NCI-H146 (cell line): ENCODE data around the gene ARAP1.

Experiments
- DNase-seq: peaks from one replicate; lab custom pipeline; 2025; lab: John Stamatoyannopoulos, UW

The ARAP1 gene

DNA sequence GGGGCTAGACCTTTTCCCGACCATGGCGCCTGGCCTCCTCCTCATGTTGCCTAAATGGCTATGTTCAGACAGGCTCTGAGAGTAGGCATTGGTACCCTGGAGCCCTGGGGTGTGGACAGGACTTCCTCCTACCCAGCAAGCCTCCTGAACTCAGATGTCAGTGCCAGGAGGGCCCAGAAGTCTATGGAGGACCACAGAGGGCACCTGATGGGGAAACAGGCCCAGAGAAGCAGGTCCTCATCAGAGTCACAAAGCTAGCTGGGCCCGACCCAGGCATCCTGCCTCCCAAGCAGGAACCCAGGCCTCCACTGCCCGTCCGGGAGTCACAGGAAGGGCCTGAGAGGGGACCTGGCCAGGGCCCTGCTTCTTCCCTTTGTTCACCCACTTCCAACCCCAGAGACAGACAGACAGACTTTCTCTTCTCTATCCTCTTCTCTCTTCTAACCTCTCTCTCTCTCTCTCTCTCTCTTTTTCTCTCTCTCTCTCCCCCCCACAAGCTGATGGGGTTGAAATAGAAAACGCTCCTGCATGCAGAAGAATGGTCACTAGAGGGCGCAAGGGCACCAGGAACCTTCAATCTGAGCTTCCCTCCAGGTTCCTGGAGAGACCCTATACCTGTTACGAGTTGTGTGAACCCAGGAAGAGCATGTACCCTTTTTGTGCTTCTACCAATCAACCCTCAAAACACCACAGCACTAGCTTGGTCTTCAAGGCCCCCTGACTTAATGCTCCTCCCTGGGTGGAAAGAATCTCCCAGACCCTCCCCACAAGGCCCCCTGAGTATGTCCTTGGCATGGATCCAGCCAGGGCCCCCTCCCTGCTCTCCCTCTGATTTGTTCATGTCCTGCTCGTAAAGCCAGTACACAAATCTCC, 27.1 kb downstream of the ARAP1 start:
- peak; percentile 71 for DNase-seq

GRCh38 chr11:72724021-72724551, 28.1 kb downstream of the ARAP1 start:
- DNase-seq = no peak

GRCh38 chr11:72723508-72723907, 28.7 kb downstream of the ARAP1 start:
- DNase-seq = no peak

- peak; percentile 22 for DNase-seq
Observed at GRCh38 chr11:72722050-72722748, 30.0 kb downstream of the ARAP1 start.

DNA sequence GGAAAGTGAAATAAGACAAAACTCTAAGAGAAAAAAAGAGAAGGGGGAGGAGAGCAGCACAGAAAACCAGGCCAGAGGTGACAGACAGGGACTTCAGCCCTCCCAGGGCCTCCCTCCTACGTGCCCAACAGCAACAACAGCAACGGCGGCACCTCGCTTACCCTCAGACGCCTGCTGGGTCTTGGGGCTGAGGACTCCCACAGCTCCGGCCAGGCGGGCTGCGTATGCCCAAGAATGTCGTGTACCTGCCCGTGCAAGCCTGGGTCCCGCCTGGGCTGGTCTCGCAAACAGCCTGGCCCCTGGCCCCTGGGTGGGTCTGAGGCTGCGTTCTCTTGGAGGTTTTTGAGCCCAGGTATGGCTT, 30.5 kb downstream of the ARAP1 start:
- DNase-seq = no peak

- DNase-seq = no peak
Observed at GRCh38 chr11:72721276-72721675, 30.9 kb downstream of the ARAP1 start.

DNA sequence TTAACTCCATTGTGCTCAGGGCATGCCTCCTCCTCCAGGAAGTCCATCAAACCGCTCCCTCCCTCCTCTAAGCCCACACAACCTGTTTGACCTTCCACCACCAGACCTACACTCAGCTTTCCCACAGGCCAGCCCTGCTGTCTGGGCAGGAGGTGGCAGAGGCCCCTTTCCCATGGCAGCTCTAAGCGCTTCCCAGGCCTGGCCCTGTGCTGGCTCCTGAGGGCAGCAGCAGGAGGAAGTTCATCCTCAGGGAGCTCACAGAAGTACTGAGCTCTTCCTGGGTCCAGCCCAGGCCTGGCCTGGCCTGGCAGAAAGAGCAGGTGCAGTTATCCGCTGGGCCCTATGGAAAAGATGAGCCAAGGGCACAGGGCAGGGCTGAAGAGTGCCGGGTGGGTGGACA, 31.4 kb downstream of the ARAP1 start:
- no peak for DNase-seq

- DNase-seq = no peak
Observed at GRCh38 chr11:72720047-72720446, 32.2 kb downstream of the ARAP1 start.

DNA sequence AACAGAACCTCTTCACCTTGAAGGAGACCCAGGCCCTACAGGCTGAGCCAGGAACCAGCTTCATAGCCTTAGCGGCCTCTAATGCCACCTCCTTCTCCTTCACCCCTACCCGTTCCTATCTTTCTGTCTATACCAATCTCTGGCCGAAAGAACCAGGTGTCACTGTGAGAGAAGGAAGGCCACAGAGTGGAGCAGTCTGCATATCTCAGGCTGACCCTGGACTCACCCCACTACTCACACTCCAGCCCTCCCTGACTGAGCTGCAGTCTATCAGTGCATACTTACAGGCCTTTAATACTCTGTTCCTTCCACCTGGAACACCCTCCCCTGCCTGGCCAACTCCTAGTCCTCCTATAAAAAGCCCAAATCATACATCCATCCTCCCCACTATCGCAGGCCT, 32.7 kb downstream of the ARAP1 start:
- no peak for DNase-seq

GRCh38 chr11:72719144-72719543, 33.1 kb downstream of the ARAP1 start:
- no peak for DNase-seq

GRCh38 chr11:72718101-72718501, 34.1 kb downstream of the ARAP1 start:
- DNase-seq = no peak

- no peak for DNase-seq
Observed at GRCh38 chr11:72716788-72717435, 35.3 kb downstream of the ARAP1 start.

DNA sequence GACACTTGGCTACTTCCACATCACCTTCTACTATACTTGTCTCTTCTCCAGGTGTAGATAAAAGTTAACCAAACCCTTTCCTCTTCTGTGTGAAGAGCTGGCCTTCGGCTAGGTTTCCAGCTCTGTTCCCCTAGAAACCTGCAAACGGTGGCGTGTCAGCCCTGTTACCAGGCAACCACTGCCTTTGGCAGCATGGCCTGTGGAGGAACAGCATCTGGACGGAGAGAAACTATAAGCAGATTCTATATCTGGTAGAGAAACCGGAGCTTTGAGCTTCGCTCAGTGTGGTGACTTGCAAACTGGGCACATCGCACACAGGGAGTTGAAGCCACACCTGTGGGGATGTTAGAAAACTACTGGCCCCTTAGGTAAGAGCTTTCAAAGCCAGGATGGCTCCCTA, 35.9 kb downstream of the ARAP1 start:
- no peak for DNase-seq

DNA sequence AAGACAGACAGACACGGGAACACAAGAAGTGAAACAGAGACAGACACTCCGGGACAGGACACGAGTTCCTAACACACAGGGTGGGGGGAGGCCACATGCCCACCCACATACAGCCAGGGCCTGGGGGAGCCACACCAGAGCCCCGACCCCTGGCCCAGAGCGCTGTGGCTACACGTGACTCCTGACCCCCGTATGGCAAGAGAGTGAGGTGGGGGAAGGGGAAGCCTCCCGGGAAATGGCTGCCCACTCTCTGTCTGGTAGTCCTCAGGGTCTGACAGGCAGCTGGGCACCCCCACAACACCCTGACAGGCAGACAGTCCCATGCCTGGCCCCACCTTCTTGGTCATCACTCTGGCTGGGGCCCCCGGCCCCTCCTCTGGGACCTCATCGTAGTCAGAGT, 39.4 kb downstream of the ARAP1 start:
- DNase-seq = no peak

GRCh38 chr11:72712168-72712751, 39.9 kb downstream of the ARAP1 start:
- DNase-seq = no peak

DNA sequence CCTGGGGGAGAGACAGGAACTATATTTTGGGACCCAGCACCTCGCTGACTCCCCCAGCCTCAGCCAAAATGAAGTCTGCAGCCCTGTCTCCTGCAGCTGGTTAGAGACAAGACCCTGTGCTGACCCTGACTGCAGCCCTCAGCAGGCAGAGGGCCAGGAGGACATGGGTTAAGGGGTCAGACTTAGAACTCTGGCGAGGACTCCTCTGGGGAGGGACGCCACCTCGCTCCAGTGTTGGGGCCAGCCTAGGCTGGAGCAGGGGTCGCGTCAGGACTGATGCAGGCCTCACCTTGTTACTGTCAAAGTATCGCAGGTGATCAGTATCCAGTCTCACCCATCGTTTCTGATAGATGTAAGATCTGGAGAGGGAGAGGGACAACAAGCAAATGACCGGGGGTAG, 41.1 kb downstream of the ARAP1 start:
- no peak for DNase-seq

GRCh38 chr11:72710278-72710677, 41.9 kb downstream of the ARAP1 start:
- no peak for DNase-seq

DNA sequence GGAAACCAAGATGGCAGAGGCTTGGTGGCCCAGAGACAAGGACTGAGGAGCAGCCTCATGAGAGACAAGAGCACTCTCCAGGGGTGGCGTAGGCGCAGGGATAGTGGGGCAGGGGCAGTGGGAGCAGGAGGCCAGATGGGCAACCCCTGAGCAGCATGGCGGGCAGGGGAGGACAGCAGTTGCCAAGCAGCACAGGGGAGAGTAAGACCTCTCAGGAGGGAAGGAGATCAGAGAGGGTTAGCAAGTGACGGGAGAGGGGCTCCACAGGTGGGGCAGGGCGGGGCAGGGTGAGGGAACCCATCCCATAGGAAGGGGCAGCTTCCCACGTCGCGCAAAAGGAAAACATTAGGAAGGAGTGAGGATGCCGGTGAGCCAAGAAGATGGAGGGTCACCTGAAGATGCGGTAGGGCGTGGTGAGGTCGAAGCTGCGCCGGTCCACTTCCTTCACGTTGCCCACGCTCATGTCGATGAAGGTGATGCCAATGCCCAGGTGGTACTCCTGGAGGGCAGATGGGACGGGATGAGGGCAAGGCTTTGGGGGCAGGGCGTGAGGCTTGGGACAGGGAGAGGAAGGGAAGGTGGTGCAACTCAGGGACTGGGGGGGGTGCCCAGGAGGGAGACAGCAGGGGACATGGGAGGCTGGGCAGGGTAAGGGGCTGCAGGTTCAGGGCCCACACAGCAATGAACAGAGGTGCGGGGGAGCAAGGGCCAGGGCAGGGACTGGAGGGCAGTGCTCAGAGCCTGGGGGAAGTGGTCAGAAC, 42.5 kb downstream of the ARAP1 start:
- no peak for DNase-seq

GRCh38 chr11:72707032-72707431, 45.2 kb downstream of the ARAP1 start:
- no peak for DNase-seq

DNA sequence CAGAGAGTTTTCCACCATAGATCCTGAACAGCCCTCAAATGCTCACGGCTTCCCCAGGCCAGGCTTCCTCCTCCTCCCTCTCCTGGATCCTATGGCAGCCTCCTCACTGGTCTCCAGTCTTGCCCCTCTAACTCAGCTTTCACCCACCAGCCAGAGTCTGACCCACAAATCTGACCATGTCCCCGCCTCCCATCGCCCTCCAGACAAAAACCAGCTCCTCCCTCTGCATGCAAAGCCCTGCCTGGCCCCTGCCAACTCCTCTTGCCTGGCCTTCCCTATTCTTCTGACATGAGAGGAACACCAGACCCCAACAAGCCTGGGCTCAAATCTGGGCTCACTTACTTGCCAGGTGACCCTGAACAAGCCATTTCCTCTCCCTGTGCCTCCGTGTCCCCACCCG, 45.6 kb downstream of the ARAP1 start:
- DNase-seq = no peak
